GM12801 (cell line): ENCODE data around the gene RUVBL2.

ENCODE experiments used
- CTCF ChIP-seq: IDR thresholded peaks from one replicate; pipeline ENCODE4 v1.5.1; 2011; ENCODE audit warnings: control low read depth; ENCODE audit not compliant: insufficient read length; ENCODE audit errors: extremely low read depth

RUVBL2 gene

GRCh38 chr19:49006905-49007304 is 13.2 kb downstream of the RUVBL2 start:
- TF ChIP-seq CTCF, result no peak

- no peak for TF ChIP-seq CTCF
These were observed 16.1 kb downstream of the RUVBL2 start for GRCh38 chr19:49009828-49010227.

- no peak for TF ChIP-seq CTCF
These were observed 16.8 kb downstream of the RUVBL2 start for GRCh38 chr19:49010453-49010852.

GRCh38 chr19:49011194-49011593 is 17.5 kb downstream of the RUVBL2 start:
- no peak for TF ChIP-seq CTCF

GRCh38 chr19:49014123-49014869 is 20.6 kb downstream of the RUVBL2 start:
- no peak for TF ChIP-seq CTCF

GRCh38 chr19:49014870-49015255 is 21.2 kb downstream of the RUVBL2 start:
- no peak for TF ChIP-seq CTCF

GRCh38 chr19:49016067-49016839 is 22.6 kb downstream of the RUVBL2 start:
- no peak for TF ChIP-seq CTCF
